SK-N-DZ (cell line): ENCODE results near the gene CDC42BPB.

Experiments used
- DNase-seq: peaks from one replicate; pipeline ENCODE4 v3.0.0-alpha.2; 2015; ENCODE audit warnings: low spot score

CDC42BPB gene

DNA sequence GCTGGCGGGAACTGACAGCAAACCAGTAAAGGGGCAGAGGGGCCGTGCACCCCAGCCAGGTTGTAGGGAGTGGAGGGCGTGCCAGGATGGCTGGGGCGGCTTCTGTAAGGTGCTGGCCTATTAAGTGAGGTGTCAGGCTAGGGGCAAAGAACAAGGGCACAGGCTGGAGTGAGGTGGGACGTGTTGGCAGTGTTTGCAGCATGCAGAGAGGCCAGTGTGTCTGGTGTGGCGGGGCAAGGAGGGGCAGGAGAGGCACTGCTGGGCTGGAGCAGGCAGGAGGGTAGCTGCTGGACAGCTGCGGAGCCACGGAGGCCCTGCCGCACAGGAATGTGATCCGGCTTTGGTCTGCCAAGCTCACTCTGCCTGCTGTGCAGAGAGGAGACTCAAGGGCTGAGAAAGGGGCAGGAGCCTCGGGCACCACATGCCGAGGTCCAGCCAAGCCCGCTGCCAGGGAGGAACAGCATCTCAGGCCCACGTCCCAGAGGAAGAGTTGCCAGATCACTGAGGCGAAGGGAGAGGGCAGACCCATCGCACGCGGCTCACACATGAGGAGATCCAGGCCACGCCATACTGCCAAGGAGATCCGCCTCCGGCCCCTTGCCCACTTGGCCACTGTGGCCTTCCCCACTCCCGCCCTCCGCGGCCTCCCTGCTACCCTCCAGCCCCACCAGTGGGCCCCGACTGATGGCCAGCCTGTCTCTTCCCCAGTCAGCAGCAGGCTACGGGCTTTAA lies 88.1 kb downstream of the CDC42BPB start:
- DNase-seq: no peak

DNA sequence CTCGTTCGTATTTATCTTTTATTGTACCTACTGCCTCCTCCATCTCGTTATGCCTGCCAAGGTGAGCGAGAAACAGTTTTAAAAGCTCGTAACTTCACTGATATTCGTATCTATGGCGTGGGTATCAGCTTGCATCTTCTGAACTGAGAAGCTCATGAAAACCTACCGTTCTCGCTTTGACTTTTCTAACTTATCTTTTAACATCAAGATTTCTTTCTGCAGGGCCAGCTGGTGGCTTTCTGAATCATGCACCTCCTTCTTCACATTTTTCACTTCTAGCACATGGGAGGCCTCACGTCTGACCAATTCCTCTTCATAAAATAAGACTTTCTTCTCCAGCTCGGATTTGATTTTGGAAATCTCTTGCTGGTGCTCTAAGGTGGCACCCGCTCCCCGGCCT lies 89.0 kb downstream of the CDC42BPB start:
- DNase-seq: no peak

DNA sequence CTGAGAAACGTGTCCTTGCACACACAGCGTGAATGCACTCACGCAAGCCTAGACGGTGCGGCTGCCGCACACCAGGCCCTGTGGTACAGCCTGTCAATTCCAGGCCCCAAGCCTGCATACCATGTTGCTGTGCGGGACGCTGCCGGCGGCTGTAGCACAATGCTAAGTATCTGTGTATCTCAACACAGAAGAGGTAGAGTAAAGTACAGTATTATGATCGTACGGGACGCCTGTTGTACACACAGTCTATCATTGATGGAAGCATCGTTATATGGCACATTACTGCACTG lies 89.9 kb downstream of the CDC42BPB start:
- no peak for DNase-seq

DNA sequence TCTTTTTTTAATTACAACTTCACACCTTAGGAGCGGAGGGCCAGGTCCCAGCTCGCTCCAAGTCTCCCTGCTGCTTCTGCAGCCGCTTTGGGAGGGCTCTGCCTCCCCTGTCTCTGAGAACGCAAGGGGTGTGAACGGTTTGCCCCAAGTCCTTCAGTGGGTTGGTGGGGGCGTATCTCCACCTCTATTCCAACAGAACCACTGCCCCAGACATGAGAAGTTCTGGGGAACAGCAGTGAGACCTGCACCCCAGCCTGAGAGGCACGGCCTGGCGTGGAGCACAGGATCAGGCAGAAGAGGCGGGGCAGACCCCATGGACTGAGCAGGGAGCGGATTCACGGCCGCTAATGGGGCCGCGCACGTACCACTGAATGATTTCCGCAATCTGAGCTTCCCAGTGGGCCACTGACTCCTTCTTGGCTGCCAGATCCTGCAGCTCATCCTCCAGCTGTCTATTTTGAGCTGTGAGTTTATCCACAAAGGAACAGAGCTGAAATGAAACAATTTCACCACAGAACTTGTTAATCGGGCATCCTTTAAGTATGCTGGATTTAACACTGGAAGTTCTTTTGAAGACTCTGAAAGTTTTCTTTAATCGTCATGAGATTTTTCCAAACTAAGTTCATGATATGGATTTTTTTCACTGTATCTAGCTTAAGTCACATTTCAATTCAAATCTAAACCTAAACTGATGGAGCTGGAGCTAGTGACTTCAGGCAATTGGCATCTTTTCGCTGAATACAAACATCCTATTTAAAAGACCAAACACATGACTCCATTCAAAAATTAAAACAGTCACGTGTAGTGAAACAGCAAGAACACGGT lies 90.5 kb downstream of the CDC42BPB start:
- DNase-seq: no peak

DNA sequence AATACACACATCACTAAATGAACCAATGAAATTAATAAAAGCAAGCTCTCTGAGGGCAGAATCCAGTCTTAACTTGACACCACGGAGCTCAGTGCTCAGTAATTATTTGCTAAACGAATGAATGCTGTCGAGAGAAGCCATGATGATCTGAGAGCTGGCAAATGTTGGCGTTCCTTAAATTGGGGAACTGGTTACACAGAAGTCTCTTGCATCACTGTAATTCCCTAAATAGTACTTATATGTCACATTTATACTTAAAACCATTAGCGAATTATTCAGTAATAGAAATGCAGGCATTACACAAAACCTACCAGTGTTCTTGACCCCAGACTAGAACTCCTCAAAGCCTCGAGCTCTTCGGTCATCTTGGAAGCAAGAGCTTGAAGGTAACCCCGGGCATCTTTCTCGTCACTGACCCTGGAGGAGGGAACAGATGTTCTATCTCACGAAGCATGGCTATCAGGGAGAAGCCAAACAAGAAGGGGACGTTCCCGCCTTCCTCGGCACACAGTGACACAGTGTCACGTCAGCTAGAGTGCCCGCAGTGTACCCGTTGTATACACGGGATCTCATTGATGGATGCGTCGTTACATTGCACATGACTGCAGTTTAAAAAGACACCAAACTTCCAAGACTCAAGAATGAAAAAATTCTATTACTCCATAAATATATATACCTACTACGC lies 91.2 kb downstream of the CDC42BPB start:
- DNase-seq: no peak

DNA sequence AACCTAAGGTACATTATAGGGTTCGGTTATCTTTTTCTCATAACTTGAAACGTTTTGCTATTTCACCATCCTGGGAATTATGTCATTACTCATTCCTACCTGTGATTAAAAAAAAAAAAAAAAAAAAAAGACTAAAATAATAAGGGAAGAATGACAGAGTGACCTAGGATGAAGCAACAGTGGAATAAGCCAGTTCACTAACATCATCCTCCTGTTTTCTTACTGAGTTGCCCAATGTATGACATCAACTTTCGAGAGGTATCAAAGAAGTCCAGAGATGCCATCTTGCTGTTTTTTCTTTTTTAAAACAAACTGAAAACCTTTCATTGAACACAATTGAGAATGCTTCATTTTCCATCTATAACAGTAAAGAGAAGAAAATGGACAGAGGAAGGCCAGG lies 92.1 kb downstream of the CDC42BPB start:
- DNase-seq: no peak

DNA sequence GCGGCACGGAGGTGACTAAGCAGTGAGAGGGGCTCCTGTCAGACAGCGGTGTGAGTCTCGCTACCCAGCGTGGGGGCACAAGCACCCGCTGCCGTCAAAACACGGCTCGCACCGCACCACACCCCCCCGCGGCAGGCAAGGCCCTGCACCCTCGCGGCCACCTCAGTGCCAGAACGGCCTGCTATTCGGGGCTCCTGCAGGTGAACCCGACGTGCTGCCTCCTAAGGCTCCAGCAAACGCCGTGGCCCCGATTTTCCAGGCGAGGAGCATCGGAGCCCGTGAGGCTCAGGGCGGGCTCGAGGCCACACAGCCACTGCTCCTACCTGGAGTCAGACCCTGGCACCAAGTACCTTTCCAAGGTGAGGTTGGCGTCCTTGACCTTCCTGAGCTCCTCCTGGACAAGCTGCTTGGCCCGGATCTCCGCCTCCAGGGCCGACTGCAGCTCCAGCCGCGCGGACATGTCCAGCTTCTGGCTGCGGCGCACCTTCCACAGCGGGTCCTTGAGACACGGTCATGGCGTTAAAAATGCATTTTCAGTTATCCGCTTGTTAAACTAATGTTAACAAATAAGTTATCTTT lies 93.1 kb downstream of the CDC42BPB start:
- no peak for DNase-seq

DNA sequence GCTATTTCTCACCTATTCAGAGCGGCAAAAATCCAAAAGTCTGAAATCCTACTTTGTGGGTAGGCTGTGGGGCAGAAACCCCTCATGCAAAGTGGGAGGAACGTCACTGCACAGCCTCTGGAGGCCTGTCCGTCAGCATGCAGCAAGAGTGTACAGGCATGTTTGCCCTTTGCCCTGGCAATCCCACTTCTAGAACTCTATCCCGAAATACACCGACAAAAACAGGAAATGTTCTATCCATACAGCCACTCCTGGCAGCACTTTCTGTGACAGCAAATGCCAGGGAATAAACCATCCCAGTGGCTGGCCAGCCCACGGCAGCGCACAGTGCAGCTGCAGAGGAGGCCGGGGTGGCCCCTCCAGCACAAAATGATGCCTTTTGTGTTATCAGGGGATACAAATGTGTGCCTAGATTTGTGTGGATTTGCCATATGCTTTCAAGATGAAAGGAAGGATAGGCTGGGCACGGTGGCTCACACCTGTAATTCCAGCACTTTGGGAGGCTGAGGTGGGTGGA lies 95.2 kb downstream of the CDC42BPB start:
- DNase-seq: no peak

DNA sequence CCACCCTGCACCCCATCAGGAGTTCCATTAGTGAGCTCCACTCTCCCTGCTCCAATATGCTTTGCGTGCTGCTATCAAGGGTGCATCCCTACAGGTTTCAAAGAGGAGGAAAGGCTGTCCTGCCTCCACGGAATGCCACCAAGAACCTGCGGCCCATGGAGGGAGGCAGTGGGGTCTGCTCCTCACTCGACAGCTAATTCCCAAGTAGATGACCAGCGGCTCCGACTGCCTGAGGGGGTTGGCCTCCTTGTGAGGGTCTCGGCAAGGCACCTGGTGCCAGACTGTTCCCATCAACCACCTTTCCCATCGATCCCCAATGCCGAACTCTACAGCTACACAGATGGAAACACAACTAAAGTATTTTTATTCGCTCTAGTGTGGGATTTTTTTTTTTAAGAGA lies 98.9 kb downstream of the CDC42BPB start:
- no peak for DNase-seq

DNA sequence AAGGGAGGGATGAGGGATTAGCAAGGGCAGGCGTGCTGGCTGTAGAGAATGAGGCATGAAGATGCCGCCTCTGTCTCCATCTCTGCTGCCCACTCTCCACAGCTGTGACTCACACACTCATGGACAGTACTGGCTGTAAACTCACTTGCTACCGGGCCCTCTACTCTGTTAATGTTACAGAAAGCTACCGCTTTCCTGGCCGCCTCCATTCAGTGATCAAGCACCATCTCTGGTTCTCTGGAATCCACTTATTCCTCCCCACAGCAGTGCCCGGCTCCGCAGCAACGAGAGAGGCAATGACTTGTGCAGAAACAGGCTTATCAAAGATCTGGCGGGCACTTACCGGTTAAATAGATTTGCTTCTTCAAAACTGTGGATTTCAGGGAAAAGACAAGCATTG lies 100.1 kb downstream of the CDC42BPB start:
- DNase-seq: peak; percentile 18

DNA sequence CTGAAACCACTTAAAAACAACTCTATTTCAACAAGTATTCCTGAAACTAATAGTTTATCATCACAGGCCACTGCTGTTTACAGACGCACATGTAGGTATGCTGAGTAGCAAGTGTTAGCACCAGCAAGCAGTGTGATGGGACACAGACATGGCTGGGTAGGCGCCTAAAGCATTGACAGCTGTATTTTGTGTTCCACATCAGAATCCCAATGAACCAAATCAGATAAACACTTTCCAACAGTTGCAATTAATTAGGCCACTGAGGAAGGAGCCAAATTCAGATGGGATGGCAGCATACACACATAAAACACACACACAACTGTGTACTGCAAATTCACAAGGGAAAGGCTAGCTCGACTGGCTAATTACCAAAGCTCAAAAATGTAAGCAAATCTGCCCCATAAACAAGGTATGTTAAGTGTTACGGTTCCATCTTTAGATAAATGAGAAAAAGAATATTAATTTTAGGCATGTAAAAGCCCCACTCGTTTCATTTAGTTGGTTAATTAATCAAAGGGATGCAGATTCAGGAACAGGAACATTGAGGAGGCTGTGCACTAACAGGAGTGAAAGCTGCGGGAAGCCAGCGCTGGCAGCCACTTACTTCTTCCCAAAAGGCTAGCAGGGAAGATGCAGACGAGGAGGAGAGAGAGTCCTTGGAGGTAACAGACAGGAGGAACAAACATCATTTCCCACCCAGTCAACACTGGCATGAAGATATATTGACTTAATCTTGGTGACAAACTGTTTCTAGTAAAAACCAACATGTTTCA lies 101.5 kb downstream of the CDC42BPB start:
- DNase-seq: no peak

DNA sequence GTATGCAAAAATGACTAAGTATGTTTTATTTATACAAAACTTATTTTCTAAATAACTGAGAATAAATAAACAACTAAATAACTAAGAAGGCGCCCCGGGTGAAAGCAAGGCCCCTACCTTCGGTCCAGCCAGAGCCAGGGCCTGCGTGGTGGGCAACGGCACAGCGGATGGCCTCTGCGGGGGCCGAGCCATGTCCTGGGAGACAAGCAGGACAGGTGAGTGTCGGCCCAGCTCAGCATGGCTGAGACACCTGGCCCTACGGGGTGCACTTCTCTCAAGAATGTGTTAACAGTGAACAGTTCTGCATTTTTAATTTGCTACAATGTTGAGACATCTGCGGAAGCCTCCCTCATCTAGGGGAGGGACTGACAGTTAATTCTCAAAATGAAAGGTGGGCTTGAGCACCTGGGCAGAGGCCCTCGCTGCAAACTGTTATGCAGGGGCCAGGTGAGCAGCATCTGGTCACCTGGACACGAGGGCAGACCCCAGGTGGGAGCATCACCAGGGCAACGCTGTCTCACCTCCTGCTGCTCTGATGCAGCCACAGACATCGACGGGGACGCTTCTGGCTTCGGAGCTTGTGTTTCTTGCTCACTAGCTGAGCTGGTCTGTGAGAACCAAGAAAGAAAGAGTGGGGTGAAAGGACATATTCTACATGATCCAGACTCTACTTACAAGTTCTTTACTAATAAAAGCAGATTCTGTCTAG lies 103.1 kb downstream of the CDC42BPB start:
- no peak for DNase-seq

DNA sequence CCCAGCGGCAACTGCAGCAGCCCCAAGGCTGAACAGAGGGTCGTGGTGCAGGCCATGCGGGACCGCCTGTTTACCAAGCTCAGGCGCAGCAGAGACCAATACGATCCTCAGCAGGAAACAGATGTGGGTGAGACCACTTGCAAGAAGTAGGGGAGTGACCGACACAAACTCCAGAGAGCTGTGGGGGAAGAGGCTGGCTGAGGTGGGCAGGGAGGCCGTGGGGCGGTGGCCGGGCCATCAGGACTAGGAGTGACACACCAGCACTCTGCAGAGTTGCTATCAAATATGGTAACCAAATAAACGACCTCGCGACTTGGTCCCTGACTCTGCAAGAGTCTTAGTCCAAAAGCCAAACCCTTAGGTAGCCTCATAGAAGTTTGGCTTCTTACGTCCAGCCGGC lies 104.2 kb downstream of the CDC42BPB start:
- DNase-seq: no peak

DNA sequence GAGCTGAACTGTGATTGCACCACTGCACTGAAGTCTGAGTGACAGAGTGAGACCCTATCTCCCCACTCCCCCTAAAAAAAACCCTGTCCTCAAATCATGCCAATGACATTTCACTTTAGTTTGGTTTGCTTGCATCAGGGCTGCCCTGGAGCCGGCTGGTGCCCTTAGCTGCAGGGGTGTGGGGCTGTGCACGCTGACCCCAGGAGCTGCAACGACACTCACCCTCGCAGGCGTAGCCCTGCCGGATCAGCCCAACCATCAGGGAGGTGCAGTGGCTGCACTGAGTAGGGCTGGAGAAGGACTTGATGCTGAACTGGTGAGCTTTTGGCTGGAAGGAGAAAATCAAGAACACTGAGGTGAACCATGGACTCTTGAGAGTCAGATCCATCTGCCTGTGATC lies 105.1 kb downstream of the CDC42BPB start:
- DNase-seq: no peak

DNA sequence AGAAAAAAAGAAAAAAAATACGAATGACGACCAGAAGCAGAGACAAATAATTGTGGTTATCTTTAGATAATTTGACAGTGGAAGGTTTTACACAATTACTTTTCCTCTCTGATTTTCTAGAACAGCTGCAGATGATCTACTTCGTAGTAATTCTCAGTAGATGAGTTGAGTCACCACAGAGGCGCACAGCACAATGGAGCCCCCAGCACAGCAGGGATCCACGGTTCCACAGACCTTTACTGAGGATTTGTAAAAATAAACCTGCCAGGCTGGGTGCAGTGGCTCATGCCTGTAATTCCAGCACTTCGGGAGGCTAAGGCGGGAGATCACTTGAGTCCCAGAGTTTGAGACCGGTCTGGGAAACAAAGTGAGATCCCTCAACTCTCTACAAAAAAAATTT lies 105.5 kb downstream of the CDC42BPB start:
- DNase-seq: no peak

DNA sequence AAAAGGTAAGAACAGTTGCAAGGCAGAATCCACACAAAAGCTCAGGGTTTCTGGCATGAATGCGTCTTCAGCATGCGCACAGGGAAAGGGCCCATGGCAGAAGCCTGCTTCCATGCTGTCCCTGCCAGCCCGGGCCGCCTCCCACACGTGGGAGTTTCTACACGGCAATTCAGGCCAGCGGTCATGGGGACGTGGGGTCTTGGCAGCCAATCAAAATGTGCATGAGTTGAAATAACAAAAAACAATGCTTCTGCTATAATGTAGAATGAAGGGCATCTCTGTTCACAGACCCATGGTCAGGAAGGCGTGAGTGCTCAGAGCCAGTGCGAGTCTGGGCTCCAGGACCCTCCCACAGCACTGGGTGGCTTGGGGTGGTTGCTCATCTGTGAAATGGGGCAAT lies 106.3 kb downstream of the CDC42BPB start:
- no peak for DNase-seq

DNA sequence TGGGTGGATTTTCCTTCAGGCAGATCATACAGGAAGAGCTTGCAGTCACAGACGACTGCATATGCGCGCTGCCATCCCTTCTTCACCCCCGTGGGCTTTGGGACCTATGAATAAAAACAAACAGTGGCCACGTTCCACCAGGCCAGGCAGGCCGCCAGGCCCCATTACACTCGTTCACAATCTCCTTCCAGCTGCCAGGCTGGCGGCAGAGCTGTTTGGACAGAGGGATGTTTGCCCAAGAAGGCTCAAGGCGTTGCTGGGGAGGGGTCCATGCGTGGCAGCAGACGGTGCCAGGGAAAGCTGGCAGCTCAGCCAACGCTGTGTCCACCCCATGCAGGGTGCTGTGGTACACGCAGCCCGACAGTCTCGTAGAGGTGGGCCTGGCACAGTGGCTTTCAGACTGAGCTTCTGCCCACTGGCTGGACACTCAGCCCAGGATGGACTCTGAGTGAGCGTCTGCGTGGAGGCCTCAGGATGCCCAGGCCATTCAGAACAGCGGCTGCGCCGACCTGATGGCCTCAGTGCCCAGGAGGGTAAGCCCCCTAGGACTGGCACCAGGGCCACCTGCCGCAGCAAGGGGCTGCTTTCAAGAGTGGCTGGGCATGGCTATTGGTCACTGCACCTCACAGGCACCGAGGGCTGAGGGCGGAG lies 107.4 kb downstream of the CDC42BPB start:
- DNase-seq: no peak

DNA sequence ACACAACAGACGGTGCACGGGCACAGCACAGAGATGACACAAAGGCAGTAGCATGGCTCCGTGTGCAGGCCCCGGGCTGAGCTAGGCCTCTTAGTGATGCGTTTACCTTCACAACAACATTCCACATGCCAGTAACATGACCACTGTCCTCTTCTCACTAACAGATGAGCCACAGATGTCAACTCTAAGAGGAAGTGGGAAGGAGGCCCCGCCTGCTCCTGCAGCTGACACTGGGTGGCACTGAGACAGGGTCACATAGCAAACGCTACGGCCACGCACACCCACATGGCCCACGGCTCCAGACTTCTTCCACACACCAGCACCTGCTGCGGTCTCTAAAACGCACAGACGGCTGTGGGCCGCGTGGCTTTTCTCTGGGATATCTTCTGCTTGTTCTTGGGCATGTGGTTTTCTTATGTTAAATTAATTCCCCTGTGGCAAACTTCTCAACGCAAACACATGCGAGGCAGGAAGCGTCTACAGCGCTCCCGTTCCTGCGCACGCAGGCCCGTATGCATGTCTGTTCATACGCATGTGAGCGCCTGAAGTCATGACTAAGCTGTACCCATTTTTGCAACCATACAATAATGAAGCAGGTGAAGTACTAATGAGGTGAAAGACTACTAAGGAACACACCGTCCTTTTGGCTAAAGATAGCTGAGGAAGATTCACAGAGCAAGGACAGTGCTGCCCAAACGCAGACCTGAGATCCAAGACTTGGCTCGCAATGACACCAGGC lies 108.1 kb downstream of the CDC42BPB start:
- no peak for DNase-seq

DNA sequence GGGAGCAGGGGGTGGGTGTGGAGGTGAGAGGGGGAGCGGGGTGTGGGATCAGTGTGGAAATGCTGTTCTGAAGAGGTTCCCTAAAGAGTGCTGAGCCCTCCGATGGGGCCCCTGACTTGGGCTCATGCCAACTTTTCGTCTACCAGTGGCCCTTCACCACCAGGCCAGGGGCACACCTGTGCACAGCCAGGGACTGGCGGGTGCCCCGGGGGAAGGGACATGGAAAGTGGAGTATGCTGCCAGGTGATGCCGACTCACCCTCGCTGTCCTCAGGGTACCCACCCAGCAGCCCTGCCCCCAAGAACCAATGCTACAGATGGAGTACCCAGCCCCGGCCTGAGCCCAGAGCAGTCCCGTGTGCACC lies 108.7 kb downstream of the CDC42BPB start:
- DNase-seq: no peak
